ENCODE measurements around the gene DISC1. TPM values are rescaled to one million over a fixed set of nuclear protein-coding genes. Genes with fewer than 3 reads are reported as not detected.

DISC1 gene
- total RNA-seq, 1 donor from 2014 or later: 13.6 TPM

DNA sequence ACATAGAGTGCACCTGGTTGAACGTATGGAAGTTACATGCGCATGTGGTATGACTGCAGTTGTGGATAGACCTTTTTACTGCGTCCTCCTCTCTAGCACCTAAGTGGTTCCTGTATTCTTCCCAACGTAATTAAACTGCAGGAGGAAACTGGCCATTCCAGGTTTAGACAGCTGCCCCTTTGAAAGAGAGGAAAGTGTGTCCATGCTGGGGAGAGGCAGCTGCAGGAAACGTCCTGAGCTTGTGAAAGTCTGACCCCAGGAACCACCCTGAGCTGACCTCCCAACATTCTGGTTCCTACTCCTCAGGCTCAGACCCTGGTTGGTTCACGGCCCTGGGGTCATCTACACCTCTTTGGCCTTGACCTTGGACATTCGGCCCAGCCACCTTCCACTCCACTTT is 309.3 kb downstream of the DISC1 start:
- Histone ChIP-seq H3K36me3 (no peaks in the 10 kb centered on the region), H3K4me1 (peaks cover 14% of the 10 kb centered on the region)
- no peak for ATAC-seq

DNA sequence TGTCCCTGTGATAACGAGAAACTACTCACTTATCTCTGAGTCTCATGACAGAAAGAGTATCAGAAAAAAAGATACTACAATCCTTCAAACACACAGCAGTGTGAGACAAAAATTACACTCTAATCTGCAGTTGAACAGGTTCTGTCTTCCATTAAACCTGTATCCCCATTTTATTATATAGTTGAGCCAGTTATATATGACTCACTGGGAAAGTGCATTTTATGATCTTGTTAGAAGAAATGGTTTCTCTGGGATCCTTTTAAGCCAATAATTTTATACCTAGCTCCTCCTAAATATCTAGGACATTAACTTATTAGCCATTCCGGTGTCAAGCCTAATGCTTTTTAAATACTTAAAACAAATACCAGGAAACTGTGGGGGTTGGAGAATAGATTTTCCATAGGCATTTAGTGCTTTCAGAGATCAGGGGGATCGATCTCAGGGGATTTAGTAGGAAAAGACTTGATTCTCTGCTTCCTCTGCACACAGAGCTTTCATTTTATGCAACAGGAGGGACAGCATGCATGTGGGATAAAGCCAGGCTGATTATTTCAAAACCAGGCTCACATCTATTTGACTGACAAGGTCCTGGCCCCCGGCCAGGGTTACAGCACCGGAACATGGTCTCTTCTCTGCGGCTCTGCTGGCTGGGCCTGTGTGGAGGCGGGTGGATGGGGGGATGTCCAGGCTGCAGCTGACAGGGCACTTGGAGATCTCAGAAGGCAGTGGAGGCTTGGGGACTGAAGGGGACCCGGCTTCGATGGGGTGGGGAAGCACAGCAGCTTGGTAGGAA is 310.6 kb downstream of the DISC1 start:
- DNase-seq (peak; percentile 58), ATAC-seq (peak; percentile 19 to 51)
- Histone ChIP-seq H3K4me3 (no peak overlapping the region), H3K36me3 (no peaks in the 10 kb centered on the region), H3K27me3 (ENCODE audit: low read depth) (no peaks in the 10 kb centered on the region), H3K27ac (no peak overlapping the region), H3K4me1 (peaks cover 14% of the 10 kb centered on the region), H3K9me3 (no peaks in the 10 kb centered on the region)
- TF ChIP-seq, protein P1, sequence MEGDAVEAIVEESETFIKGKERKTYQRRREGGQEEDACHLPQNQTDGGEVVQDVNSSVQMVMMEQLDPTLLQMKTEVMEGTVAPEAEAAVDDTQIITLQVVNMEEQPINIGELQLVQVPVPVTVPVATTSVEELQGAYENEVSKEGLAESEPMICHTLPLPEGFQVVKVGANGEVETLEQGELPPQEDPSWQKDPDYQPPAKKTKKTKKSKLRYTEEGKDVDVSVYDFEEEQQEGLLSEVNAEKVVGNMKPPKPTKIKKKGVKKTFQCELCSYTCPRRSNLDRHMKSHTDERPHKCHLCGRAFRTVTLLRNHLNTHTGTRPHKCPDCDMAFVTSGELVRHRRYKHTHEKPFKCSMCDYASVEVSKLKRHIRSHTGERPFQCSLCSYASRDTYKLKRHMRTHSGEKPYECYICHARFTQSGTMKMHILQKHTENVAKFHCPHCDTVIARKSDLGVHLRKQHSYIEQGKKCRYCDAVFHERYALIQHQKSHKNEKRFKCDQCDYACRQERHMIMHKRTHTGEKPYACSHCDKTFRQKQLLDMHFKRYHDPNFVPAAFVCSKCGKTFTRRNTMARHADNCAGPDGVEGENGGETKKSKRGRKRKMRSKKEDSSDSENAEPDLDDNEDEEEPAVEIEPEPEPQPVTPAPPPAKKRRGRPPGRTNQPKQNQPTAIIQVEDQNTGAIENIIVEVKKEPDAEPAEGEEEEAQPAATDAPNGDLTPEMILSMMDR (IDR thresholded peaks at IDR 0.05): no peak
- intact Hi-C loops (cut with DNase I): no loop called here

More for the DNA sequence above, 309.3 kb downstream of the DISC1 start:
- no peak overlapping the region for H3K4me3 ChIP-seq
- H3K27ac ChIP-seq: no peak overlapping the region
- H3K27me3 ChIP-seq (ENCODE audit: low read depth): no peaks in the 10 kb centered on the region
- intact Hi-C loops (cut with DNase I): no loop called here
- peaks cover 5% of the 10 kb centered on the region for H3K9me3 ChIP-seq
- TF ChIP-seq, protein P1 (IDR thresholded peaks at IDR 0.05): no peak
- no peak for DNase-seq

DNA sequence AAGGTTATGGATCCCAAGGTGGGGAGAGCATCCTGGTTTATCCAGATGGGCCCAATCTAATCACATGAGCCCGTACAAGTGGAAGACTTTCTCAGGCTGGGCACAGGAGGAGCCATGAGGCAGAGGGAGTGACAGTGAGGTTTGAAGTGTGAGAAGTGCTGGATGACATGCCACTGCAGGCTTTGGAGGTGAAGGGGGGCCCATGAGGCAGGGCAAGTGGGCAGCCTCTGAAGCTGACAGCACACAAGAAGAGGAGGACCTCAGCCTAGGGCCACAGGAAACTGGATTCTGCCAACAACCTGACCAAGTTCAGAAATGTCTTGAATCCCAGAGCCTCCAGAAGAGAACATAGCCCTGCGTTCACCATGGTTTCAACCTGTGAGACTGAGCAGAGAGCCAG is 311.6 kb downstream of the DISC1 start:
- no peak for ATAC-seq
- Histone ChIP-seq H3K9me3 (no peaks in the 10 kb centered on the region), H3K4me1 (peaks cover 14% of the 10 kb centered on the region), H3K36me3 (no peaks in the 10 kb centered on the region), H3K27me3 (ENCODE audit: low read depth) (no peaks in the 10 kb centered on the region), H3K27ac (no peak overlapping the region), H3K4me3 (no peak overlapping the region)
- DNase-seq: no peak
- TF ChIP-seq, protein P1 (IDR thresholded peaks at IDR 0.05): no peak
- intact Hi-C loops (cut with DNase I): no loop called here

DNA sequence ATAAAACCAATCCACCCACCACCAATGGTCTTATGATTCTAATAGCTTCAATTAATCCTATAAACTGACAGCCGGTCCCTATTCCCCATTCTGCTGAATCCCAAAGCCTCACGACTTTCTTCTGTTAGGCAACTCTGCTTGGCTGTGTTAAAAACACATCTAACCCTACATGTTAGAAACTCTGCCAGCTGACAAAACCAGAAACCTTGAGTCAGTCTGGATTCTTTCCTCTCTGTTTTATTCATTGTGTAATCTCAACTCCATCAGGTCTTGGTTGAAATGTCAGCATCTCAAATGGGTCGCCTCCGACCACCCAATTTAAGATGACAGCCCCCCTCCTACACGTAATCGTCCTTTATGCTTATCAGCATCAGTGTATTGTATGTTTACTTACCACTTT is 312.1 kb downstream of the DISC1 start:
- H3K27ac ChIP-seq: no peak overlapping the region
- H3K4me1 ChIP-seq: peaks cover 14% of the 10 kb centered on the region
- intact Hi-C loops (cut with DNase I): no loop called here
- ATAC-seq: no peak
- TF ChIP-seq, protein P1 (IDR thresholded peaks at IDR 0.05): no peak
- no peaks in the 10 kb centered on the region for H3K36me3 ChIP-seq
- H3K9me3 ChIP-seq: no peaks in the 10 kb centered on the region
- H3K4me3 ChIP-seq: no peak overlapping the region
- H3K27me3 ChIP-seq (ENCODE audit: low read depth): no peaks in the 10 kb centered on the region
- no peak for DNase-seq

DNA sequence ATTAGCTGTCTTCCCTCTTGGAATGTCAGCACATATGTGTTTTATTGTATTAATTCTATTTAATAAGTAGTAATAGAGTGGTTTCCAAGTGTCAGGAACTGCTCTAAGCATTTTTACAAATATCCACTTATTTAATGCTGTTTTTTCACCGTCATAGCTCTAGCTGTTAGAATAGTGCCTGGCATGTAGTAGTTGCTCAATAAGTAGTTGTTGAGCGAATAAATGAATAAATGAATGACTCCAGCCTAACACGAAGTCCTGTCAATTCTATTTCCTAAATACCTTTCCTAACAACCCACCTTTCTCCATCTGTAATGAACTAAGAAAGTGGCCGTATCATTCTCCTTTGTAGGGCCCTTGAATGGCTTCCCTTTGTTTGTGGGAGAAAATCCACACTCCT is 312.5 kb downstream of the DISC1 start:
- Histone ChIP-seq H3K36me3 (no peaks in the 10 kb centered on the region), H3K27ac (no peak overlapping the region), H3K27me3 (ENCODE audit: low read depth) (no peaks in the 10 kb centered on the region), H3K4me3 (no peak overlapping the region), H3K9me3 (no peaks in the 10 kb centered on the region), H3K4me1 (peaks cover 14% of the 10 kb centered on the region)
- TF ChIP-seq, protein P1 (IDR thresholded peaks at IDR 0.05): no peak
- ATAC-seq: no peak
- DNase-seq: no peak
- intact Hi-C loops (cut with DNase I): no loop called here

All from lower lobe of right lung (tissue), 2 donors.